ENCODE results near the gene TMPRSS9.

- TF ChIP-seq, protein P1, sequence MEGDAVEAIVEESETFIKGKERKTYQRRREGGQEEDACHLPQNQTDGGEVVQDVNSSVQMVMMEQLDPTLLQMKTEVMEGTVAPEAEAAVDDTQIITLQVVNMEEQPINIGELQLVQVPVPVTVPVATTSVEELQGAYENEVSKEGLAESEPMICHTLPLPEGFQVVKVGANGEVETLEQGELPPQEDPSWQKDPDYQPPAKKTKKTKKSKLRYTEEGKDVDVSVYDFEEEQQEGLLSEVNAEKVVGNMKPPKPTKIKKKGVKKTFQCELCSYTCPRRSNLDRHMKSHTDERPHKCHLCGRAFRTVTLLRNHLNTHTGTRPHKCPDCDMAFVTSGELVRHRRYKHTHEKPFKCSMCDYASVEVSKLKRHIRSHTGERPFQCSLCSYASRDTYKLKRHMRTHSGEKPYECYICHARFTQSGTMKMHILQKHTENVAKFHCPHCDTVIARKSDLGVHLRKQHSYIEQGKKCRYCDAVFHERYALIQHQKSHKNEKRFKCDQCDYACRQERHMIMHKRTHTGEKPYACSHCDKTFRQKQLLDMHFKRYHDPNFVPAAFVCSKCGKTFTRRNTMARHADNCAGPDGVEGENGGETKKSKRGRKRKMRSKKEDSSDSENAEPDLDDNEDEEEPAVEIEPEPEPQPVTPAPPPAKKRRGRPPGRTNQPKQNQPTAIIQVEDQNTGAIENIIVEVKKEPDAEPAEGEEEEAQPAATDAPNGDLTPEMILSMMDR (IDR thresholded peaks at IDR 0.05 in 8 of 11, conservative IDR thresholded peaks at IDR 0.05 in 3 of 11): no peak
- TF ChIP-seq POLR2AphosphoS5 (IDR thresholded peaks at IDR 0.05): no peak
Observed at GRCh38 chr19:2360833-2361232, 768 bp downstream of the TMPRSS9 start.
